AG09309 (cell line): Measurements from ENCODE around the gene HJV.

Experiments used
- DNase-seq: peaks from one replicate; pipeline ENCODE4 v3.0.0-alpha.2; 2010; ENCODE audit warnings: low read depth
- H3K4me3 ChIP-seq: 2 replicates; pipeline ENCODE4 v1.5.1; 2011; ENCODE audit warnings: mild to moderate bottlenecking, low read depth, low read length, moderate library complexity; ENCODE audit not compliant: control insufficient read depth
- TF ChIP-seq, protein P1 (sequence below): IDR thresholded peaks from 2 replicates; pipeline ENCODE4 v1.5.1; 2011; ENCODE audit warnings: mild to moderate bottlenecking, low read depth, low read length, inconsistent platforms; ENCODE audit not compliant: insufficient read depth, control insufficient read depth; ENCODE audit errors: missing control alignments

The HJV gene

DNA sequence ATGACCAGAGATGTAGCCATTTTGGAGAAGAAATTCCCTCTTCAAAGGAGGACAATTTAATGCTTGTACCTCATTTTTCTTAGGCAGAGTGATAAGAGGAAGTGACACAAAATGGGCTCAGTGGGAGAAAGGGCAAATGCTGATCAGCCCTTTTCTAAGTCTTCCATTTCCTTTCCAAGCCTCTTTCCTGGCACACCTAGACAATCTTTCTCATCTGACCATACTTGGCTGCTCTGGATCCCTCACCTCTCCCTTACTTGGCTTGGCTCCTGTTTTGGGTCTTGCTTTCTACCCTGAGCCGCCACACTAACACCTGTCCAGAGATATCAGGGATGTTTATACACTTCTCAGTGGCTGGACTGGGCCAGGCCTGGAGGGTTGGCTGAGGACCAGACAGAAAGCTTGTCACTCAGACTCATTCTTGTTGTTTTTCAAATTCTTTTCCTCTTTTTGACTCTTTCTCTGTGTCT is 38.3 kb downstream of the HJV start:
- TF ChIP-seq, protein P1, sequence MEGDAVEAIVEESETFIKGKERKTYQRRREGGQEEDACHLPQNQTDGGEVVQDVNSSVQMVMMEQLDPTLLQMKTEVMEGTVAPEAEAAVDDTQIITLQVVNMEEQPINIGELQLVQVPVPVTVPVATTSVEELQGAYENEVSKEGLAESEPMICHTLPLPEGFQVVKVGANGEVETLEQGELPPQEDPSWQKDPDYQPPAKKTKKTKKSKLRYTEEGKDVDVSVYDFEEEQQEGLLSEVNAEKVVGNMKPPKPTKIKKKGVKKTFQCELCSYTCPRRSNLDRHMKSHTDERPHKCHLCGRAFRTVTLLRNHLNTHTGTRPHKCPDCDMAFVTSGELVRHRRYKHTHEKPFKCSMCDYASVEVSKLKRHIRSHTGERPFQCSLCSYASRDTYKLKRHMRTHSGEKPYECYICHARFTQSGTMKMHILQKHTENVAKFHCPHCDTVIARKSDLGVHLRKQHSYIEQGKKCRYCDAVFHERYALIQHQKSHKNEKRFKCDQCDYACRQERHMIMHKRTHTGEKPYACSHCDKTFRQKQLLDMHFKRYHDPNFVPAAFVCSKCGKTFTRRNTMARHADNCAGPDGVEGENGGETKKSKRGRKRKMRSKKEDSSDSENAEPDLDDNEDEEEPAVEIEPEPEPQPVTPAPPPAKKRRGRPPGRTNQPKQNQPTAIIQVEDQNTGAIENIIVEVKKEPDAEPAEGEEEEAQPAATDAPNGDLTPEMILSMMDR: no peak
- DNase-seq: no peak
- H3K4me3 ChIP-seq: no peak overlapping the region

DNA sequence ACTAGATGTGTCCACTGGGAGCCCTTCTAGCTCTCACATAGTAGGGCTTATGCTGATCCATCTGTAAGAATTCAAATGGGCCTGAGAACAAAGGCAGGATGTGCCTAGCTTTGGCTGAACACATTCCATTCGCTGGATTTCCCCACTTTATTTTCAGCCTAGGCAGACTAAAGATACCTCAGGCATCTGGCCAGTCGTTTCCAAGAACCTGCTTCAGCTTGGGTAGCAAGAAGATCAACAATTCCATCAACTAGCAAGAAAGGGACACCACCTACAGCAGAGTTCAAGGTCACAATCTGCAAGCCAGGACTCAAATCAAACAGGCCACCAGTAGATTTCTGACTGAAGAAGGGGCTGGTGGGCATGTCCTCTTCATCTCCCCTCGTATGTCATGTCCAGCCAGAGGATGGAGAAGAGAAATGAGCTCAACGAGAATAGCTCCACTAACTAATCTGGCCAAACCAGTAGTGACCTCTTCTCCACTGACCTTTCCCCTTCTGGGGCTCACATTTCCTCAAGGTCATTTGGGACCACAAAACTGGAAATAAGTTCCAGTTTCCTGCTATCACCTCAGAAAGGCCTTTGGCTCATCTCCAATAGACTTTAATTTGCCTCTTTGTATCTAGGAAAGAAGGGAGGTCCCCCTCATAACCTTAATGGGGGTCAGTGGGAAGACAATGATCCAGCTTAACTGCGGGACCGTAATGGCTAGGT is 39.4 kb downstream of the HJV start:
- H3K4me3 ChIP-seq: no peak overlapping the region
- no peak for DNase-seq
- TF ChIP-seq, protein P1: no peak

DNA sequence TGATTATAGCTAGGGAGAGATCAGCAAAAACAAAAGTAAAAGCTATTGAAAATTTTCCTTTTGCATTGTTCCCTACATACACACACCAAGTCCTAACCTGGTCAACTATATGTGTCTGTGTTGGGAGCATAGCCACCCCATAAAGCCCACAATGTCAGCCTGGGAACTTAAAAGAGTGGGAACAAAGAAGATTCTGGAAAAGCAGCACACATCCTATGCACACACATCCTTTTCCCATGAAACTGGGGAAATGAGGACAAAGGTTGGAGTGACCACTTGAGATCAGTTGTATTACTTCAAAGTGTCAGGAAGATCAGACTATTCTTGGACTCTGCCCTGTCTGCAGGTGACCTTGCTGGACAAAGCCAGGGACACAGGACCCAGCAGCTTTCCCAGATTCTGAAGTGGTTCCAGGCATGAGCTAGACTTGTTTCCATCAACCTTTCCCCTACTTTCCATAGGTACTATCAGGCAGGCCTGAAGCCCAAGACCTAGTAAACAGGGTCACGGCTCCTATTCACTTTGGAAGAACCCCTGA is 41.0 kb downstream of the HJV start:
- no peak for DNase-seq
- TF ChIP-seq, protein P1: no peak
- H3K4me3 ChIP-seq: no peak overlapping the region

DNA sequence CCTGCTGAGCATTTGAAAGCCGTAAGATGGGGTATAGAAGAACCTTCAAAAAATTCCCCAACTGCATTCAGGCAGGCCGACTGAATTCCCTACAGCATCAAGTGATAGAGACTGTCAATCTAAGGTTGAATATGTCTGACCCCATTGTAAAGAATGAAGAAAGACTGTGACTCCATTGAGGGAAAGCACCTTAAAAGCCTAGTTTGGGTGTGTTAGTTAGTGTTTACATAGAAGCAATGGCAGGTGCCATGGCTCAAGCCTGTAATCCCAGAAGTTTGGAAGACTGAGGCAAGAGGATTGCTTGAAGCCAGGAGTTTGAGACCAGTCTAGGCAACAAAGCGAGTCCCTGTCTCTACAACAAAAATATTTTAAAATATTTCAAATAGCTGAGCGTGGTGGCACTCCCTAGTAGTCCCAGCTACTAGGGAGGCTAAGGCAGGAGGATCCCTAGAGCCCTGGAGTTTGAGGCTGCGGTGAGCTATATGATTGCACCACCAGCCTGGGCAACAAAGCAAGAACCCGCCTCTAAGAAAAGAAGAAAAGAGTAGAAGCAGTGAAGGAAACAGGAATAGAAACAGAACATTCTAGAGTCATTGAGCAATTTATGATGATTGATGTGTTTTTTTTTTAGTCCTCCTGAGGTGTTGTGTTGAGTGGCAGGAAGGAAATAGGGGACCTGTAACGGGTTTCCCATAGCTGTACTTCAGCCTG is 41.6 kb downstream of the HJV start:
- TF ChIP-seq, protein P1: no peak
- no peak overlapping the region for H3K4me3 ChIP-seq
- no peak for DNase-seq

DNA sequence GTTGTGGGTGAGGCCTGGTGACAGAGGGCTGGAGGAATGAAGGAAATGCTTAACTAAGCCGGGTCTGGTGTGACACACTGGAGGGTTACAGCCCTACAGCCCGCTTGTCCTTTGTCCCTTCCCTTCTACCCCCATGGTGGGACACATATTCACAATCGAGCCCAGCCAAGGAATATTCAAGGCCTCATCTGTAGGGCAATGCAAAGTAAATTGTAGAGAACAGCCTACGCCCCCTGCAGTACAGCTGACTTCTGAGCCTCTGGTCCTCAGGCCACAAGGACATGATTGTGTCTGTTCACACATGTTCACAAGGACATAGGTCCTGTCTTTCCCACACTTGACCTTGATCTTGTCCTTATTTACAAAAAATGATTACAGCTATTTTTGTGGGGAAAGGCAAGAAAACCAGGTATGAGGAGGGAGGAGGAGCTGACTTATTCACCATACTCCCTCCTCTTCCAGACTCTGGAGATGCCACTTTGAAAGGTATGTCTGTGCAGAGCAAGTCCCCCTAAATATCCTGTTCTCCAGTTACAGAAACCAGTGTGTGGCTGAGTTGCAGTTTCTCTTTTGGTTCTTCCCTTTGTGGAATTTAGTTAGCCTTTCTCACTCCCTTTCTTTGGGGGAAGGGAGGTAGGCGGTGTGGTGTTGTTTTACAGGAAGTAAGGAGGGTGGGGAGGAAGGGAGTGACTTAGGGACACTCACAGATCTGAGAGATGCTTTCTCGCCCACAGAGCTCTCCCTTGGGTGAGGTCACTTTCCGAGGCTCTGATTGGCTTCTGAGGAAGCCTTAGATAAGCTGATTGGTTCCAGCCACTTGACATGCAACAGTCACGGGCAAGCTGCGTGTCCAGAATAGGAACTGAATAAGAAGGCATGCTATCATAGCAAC is 42.4 kb downstream of the HJV start:
- TF ChIP-seq, protein P1: peak; percentile 23
- peak; percentile 100 for DNase-seq
- peak overlapping the region; percentile 7 for H3K4me3 ChIP-seq

DNA sequence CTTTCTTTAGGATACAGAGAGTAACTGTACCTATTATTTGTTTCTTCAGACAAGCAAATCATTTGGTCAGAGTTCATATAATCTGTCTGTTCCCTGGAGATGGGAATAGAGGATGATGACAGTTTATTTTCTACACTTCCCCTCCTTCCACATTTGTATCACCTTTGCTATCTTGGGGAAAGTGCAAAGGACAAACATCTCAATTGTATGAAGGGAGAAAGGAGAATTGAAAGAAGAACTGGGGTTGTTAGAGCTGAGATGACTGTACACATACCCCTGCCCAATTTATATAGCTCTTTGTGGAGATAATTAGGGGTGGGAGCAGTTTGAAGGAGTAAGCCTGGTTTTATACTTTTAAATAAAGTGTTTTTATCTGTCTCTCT is 43.1 kb downstream of the HJV start:
- DNase-seq: no peak
- H3K4me3 ChIP-seq: no peak overlapping the region; the same call in 1 of the 2 replicates
- TF ChIP-seq, protein P1: no peak
